NT2/D1 (cell line): ENCODE measurements around the gene ASB3.

Experiments
- SUZ12 ChIP-seq: IDR thresholded peaks from 2 replicates; pipeline ENCODE4 v1.6.1; 2011; ENCODE audit not compliant: insufficient read length, insufficient read depth; ENCODE audit errors: extremely low read depth
- YY1 ChIP-seq: IDR thresholded peaks from 2 replicates; pipeline ENCODE4 v1.6.1; 2011; ENCODE audit not compliant: insufficient read length, insufficient read depth
- ZNF274 ChIP-seq: IDR thresholded peaks from 2 replicates; pipeline ENCODE4 v1.6.1; 2011; ENCODE audit warnings: mild to moderate bottlenecking, low read depth, low read length

GRCh38 chr2:53765767-53766166, 21.0 kb downstream of the ASB3 start:
- TF ChIP-seq YY1 (no peak), ZNF274 (no peak), SUZ12 (no peak)
